ENCODE measurements around the gene GANAB.
"Not testable (repeated sequence)": the region's sequence is repeated elsewhere in the genome, so short reads cannot be mapped to it uniquely, and the experiment has no call there.

The GANAB gene

DNA sequence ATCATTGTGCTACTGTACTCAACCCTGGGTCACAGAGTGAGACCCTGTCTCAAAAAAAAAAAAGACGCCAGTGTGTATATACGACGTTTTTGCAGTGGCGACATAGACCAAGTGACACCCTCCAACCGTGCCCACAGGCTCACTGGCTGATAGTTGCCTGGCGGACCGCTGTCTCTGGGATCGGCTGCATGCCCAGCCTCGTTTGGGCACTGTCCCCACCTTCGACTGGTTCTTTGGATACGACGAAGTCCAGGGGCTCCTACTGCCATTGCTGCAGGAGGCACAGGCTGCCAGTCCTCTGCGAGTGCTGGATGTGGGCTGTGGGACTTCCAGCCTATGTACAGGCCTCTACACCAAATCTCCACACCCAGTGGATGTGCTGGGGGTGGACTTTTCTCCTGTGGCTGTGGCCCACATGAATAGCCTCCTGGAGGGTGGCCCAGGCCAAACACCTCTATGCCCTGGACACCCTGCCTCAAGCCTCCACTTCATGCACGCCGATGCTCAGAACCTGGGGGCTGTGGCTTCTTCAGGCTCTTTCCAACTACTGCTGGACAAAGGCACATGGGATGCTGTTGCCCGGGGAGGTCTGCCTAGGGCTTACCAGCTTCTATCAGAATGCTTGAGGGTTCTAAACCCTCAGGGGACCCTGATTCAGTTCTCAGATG, 20.0 kb upstream of the GANAB start:
- DNase-seq: no peak

DNA sequence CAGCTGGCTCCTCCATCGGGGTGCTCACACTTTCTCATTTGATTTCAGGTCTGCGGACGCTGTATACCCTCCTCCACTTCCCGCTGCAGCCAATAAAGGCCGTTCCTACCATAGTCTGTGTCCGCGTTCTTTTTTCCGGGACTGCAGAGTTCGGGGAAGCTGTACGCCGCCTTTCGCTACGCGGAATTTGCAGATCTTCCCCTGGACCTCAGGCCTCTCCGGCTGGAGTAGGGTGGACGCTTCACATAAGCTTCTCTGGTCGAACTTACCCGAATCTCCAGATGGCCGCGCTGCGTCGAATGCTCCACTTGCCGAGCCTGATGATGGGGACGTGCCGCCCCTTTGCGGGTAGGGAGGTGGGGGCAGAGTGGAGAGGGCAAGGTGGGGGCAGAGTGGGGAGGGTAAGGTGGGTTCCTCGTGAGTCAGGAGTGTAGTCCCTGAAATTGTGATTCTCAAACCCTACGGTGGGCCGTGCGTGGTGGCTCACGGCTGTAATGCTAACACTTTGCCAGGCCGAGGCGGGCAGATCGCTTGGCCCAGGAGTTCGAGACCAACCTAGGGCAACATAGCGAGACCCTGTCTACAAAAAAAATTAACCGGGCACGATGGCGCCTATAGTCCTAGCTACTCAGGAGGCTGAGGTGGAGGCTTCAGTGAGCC, 19.3 kb upstream of the GANAB start:
- no peak for DNase-seq

DNA sequence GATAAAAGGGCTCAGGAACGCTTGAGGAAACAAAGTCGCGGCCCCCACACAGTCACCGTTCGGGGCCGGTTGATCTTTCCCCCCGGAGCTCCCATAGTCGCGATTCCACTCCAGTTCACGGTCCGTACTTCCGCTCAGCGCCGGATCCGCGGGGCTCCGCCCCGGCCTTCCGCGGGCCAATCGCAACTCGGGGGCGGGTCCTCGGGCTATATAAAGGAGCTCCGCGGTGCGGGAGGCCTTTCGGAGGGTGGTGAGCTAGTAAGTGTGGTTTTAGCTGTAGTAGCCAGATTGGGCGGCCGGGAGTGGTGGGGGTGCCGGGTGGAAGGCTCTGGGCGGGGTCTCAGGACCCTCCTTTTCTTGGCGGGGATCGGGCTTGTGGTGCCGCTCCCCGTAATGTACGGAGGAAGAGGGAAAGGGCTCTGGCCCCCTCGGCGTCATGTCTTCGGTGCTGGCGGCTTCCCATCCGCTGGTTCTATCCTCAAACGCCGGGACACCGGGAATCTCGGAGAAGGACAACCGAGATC, 18.7 kb upstream of the GANAB start, which contains the start of the genes C11orf98 and CSKMT:
C11orf98 (minus strand) TSS at position 136 of the 524 bp plus-strand sequence; CDS start at position 95, 41 bp downstream.
CSKMT (plus strand) TSS at position 238 of the 524 bp plus-strand sequence. CDS start 568 bp downstream, outside the sequence.
- peak; percentile 82 for DNase-seq

DNA sequence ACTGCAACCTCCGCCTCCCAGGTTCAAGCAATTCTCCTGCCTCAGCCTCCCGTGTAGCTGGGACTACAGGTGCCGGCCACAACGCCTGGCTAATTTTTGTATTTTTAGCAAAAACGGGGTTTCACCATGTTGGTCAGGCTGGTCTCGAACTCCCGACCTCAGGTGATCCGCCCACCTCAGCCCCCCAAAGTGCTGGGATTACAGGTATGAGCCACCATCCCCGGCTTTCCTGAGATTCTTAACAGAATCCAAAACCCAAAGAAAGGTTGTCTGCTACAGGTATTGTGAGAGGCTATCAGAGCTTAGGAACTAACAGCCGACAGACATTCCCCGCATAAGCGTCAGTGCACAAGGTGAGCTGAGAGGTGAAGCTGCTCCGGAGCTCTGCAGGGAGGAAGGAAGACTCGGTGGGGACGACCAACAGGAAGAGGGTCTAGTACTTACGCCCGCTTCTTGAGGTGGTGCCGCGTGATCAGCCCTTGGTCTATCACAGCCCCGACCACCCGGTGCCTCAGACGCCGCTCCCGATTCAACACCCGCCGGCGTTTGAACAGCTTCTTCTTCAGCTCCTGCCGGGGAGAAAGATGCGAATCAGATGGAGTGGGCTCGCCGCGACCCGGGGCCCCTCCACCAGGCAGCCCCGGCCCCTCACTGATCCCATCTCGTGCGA, 18.1 kb upstream of the GANAB start:
- peak; percentile 22 for DNase-seq

DNA sequence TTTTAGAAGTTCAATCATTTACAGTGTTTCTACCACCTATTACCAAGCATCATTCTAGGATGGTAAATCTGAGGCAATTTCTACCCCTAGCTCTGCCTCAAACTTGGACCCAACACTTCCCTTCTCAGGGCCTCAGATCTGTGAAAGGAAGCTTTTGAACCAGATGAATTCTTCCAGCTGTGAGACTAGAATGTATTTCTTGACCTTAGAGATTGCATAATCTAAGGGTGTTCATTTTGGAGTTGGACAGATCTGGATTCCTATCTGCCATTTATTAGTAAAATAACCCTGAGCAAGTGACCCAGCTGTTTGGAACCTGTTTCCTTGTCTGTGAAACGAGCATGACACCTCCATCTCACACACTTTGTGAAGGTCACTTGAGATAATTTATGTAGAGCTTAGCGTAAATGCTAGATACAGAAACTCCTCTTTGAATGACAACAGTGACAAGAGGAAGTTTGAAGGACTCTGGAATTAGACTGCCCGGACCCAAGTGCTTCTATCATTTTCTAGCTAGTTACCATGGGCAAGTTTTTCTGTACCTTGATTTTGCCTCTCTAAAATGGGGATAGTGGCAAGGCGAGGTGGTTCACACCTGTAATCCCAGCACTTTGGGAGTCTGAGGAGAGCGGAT, 10.5 kb upstream of the GANAB start:
- DNase-seq: no peak

DNA sequence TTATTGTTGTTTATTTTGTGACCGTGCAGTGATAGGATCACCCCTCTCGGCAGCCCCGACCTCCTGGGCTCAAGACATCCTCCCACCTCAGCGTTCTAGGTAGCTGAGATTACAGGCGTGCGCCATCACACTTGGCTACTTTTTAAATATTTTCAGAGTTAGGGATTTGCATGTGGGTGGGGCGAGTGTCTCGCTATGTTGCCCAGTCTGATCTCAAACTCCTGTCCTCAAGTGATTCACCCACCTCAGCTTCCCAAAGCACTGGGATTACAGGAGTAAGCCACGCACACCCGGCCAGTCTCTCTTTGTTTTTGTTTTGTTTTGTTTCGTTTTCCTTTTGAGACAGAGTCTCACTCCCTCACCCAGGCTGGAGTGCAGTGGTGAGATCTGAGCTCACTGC, 7.9 kb upstream of the GANAB start:
- DNase-seq: no peak

DNA sequence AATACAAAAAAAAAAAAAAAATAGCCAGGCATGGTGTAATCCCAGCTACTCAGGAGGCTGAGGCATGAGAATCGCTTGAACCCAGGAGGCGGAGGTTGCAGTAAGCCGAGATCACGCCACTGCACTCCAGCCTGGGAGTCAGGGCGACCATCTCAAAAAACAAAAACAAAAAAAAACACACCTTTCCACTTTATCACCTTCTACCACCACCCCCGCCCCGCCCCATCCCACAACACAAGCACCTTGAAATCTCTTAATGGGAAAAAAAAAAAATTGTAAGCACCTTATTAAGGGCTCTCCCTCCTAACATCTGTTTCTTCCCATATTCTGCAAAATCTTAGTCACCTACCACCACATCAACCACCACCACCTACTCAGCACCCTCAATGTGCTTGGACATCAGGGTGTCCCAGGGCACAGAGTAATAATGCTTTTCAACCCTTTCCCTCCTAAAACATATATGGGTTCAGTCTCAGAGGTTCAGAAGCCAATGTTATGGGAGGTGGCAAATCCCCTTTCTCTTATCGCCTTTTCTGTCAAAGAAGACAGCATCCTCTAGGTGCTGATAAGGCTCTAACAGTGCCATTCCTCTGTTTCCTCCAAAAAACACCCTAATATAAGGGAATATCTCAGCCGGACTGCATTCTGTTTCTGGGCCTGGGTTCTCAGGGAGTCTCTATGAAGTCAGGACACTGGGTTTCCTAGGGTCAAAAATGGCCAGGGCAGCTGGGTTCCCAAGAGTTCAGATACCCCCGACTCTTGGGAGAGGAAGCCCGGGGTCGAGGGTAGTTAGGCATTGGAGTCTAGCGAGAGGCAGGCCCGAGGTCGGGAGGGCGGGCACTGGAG, 6.0 kb upstream of the GANAB start:
- no peak for DNase-seq

DNA sequence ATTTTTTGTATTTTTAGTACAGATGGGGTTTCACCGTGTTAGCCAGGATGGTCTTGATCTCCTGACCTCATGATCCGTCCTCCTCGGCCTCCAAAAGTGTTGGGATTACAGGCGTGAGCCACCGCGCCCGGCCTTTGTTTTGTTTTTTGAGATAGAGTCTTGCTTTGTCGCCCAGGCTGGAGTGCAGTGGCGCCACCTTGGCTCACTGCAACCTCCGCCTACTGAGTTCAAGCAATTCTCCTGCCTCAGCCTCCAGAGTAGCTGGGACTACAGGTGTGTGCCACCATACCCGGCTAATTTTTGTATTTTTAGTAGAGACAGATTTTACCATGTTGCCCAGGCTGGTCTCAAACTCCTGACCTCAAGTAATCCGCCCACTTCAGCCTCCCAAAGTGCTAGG, 3.9 kb upstream of the GANAB start:
- not testable (repeated sequence) for DNase-seq

DNA sequence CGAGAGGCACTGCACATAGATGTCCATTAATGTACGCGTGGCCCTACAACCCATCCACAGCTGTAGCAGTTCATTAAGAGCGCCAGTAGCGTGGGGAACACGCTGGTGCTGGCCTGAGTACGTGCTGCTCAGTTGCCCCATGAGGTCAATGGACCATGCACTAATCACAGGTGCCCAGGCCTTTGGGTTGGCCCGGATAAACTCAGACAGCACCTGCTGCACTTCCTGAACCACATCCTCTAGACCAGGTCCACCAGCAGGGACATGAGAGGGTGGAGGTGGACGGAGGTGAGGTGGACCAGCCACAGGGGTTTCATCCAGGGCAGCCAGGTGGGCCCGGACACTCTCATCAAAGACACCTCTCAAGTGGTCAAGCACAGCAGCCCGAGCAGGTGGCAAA, 3.1 kb upstream of the GANAB start:
- no peak for DNase-seq

DNA sequence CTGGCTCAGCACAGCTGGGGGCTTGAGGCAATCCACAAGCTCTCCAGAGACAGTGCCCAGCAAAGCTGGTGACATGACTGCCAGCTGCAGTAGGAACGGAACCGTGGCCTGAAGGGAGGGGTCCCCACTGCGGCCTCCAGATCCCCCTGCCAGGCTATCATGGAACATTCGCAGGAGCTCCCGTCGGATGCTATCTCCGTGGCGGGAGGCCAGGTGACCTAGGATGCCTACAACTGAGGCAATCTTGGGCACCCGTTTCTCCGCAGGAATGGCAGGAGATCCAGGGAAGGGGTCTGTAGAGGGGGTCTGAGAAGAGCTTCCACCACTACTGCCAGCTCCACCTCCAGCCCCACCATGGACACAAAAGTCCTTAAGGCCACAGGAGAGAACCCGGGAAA, 2.6 kb upstream of the GANAB start:
- DNase-seq: no peak

DNA sequence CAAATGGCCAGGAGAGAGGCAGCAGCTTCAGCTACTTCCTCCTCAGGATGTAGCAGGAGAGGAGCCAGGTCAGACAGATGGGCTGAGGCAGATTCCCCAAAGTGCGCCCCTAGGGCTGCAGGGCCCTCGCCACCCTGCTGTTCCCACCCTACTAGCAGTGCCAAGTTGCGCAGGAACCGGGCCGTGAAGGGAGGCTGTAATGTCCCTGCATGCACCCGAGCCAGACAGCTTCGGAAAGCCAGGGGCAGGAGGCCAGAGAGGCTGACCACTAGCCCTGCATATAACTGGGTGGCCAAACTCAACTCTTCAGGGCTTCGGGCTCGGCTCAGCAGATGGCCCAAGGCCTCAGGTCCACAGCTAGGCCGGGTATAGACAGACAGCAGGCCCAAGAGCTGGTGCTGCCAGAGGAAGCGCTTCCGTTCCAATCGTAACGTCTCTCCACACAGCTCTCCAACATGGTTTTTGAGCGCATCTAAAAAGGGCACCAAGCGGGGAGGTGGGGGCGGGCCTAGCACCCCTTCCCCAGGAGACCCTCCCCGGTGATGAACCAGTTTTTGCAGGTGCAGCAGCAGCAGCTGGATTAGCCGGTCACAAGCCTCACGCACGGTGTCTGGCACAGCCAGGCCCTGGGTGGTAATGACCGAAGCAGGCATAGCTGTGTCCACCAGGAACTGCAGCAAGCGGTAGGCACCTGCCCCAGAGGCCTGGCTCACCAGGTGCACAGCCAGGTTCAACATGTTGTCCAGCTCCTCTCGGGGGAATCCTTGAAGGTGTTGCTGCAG, 2.0 kb upstream of the GANAB start:
- no peak for DNase-seq

DNA sequence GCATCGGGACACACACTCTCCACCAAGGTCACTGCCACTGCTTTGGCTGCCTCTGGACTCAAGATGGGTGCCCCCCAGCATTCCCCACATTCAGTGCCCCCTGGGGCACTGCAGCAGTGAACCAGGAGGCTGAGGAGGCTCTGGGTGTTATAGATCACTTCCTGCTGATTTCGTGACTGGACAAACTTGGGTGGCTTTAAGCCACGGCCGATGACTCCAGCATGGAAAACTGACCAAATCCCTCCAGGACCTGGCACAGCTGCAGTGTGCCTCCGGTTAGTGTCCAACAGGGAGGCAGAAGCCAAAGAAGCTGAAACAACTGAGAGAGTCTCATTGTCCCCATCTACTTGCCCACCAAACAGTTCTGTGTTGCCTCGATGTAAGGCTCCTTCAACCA, 1.2 kb upstream of the GANAB start:
- DNase-seq: no peak

DNA sequence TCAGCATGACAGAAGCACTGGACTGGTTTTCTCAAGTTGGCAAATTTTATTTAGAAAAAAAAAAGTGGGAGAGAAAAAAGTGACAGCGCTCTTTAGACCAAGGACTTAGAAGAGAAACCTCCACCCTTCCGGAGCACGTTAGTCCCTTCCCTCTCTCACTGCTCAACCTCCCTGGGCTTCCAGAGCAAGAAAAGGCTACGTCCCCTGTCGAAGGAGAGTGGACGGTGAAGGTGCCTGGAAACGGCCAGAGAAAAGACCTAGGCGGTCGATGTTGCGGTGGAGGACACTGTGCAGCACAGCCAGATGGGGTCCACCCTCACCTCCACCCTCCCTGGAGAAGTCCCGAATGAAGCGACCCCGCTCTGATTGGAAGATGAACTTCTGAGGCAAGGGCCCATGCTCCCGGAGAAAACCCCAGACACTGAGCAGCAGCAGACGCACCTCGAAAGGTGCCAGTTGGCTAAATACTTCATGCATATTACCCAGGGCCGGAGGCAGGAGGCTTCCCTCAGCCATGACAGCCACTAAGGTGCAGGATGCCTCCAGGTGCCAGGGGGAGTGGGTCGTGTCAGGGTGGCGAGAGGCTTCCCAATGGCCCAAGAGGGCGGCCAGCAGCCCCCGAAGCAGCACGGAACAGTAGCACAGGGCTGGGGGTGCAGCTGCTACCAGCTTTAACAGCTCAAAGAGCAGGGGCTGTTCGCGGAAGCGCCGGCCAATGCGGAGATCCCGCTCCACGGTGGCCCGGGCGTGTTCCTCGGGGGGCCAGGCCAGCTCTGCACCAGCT, 604 bp upstream of the GANAB start:
- DNase-seq: no peak

DNA sequence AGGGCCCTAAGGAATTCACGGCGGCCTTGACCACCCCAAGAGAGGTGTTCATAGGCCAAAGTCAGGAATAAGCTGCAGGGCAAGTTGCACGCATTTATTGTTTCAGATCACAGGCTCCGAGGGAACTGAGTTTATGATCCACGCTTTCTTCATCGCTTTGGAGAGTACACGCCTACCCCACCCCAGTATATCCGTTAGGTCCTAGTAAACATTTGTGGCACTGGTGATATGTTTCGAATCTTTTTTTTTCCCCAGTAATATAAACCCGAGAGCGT, 805 bp downstream of the GANAB start:
- DNase-seq: no peak

DNA sequence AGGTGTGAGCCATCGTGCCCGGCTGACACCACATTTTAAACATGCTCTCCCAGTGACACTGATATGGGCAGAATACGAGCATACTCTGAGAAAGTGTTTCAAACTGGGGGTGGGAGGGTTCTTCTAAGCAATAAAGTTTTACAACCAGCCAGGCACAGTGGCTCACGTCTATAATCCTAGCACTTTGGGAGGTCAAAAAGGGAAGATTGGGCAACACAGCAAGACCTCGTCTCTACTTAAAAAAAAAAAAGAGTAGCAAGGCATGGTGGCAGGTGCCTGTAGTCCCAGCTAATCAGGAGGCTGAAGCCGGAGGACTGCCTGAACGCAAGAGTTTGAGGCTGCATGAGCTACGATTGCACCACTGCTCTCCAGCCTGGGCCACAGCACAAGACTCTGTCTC, 2.2 kb downstream of the GANAB start:
- DNase-seq: no peak

DNA sequence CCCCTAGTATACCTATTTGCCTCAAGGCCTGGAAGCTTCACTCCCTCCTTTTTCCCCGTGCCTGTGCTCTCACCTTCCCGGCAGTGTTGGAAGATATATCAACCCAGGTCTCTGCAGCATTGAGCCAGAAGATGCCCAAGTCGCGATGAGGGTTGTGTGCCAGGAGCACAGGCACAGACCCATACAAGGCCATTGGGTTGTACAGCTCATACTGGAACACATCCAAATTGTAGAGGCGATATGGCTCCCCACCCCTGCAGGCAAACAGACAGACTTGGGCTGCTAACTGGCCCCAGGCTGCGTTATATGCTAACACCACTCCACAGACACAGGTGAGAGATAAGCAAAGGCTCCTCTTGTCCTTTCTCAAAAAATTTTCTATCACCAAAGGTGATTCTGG, 13.9 kb downstream of the GANAB start:
- DNase-seq: no peak

DNA sequence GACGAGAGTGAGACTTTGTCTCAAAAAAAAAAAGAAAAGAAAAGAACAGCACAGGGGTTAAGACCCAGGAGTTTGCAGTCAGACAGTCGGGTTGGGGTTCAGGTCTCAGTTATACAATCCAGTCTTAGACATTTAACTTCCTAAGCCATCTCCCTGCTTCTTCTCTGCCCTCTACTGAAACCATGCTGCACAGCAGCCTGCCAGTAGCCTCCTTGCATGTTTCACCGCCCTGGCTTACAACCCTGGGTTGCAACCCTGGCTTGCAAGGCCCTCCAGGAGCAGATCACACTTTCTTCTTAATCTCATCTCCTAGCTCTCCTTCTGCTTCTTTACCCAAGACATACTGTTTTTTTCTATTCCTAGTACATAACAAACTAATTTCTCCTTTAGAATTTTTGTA, 18.7 kb downstream of the GANAB start:
- DNase-seq: no peak

DNA sequence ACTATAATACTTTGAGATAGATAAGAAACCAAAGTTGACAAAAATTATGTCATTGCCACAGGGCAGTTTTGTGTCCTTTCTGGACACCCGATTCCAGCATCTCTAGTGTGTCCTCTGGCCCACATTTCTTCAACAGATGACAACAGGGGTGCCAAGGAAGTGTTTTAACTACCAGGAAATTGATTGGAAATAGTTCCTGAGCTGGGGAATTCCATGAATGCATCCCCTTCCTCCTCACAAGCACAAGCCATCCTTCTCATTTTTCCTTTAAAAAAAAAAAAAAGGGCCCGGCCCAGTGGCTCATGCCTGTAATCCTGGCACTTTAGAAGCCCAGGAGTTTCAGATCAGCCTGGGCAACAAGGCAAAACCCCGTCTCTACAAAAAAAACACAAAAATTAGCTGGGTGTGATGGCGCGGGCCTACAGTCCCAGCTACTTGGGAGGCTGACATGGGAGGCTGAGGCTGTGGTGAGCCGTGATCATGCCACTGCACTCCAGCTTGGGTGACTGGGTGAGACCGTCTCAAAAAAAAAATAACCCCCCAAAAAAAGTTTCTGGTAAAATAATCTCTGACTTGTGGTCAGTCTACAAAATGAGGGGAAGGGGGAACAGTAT, 23.8 kb downstream of the GANAB start:
- DNase-seq: no peak

DNA sequence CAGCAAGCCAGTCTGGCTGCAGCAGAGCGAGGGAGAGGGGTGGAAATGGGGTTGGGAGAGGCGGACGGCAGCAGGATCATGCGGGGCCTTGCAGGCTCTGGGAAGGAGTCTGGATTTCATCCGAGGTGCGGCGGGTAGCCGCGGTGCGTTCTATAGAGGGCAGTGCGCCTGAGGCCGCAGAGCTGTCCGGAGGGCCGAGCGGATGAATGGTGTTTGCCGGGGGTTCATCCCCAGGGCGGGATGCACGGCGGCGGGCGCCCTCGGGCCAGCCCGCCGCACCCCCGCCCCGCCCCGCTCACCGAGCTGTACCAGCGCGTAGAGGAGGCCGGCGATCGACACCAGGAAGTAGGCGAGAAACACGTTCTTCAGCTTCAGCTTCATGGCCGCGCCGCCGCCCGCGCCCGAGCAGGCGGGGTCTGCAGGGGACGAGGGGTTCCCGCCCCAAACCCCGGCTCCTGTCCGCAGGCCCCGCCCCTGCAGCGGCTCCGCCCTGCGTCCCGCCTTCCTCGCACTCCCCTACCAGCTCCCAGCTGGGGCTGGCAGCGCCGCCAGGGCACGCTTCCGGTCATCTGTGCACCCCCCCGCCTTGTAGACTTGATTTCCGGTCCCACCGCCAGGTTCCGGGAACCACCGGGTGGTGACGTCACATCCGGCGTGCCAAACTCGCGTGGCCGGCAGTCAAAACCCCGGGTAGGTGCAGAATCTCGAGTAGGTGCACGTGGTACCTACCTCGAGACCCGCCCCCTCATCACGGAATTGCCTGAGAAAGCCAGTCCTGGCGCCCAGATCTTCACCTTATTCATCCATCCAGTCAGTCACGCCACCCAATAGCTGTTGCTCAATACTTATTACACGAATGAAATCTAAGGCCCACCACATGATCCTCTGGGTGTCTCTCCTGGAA, 24.6 kb downstream of the GANAB start, which contains the start of gene B3GAT3:
B3GAT3 (minus strand) TSS at position 420 of the 904 bp plus-strand sequence; CDS start at position 381, 39 bp downstream.
- peak; percentile 77 for DNase-seq

Data from DMS 273 treated with DMSO at 0.1 percent for 48 hours (cell line).